Memory B cell (primary cell): Measurements from ENCODE around the gene DUOX2.
"Not testable (repeated sequence)": the region's sequence is repeated elsewhere in the genome, so short reads cannot be mapped to it uniquely, and the experiment has no call there.

Experiments
- ATAC-seq: fragments of 150-1000 bp; cut with Tn5 transposase; 2 replicates; pipeline ENCODE4 v1.10.0; 2021; ENCODE audit warnings: low read depth, mild to moderate bottlenecking, moderate library complexity
- DNase-seq, 2 donors: peaks; one replicate each; pipeline ENCODE4 v3.0.0; 2022; ENCODE audit warnings: low spot score in 2 of 2
- H3K27ac Mint-ChIP-seq: one replicate; pipeline ENCODE4 v1.8.0; 2022; ENCODE audit warnings: mild to moderate bottlenecking, moderate library complexity, mixed read lengths
- H3K27me3 Mint-ChIP-seq: one replicate; pipeline ENCODE4 v1.8.0; 2022; ENCODE audit warnings: mixed read lengths
- H3K36me3 Mint-ChIP-seq: one replicate; pipeline ENCODE4 v1.8.0; 2022; ENCODE audit warnings: mild to moderate bottlenecking, mixed read lengths
- H3K4me1 Mint-ChIP-seq: one replicate; pipeline ENCODE4 v1.8.0; 2022; ENCODE audit warnings: mixed read lengths
- H3K4me3 Mint-ChIP-seq: one replicate; pipeline ENCODE4 v1.8.0; 2022; ENCODE audit warnings: mild to moderate bottlenecking, moderate library complexity, mixed read lengths
- H3K9me3 Mint-ChIP-seq: one replicate; pipeline ENCODE4 v1.8.0; 2022; ENCODE audit warnings: mixed read lengths

The DUOX2 gene

GRCh38 chr15:45107941-45108630 is 5.9 kb downstream of the DUOX2 start:
- peaks cover 10% of the 10 kb centered on the region for H3K4me1 Mint-ChIP-seq
- H3K4me3 Mint-ChIP-seq, result no peak overlapping the region
- H3K27ac Mint-ChIP-seq, result no peak overlapping the region
- DNase-seq (no peak), ATAC-seq (no peak)
- no peaks in the 10 kb centered on the region for H3K36me3 Mint-ChIP-seq
- no peaks in the 10 kb centered on the region for H3K9me3 Mint-ChIP-seq
- H3K27me3 Mint-ChIP-seq, result peaks cover 21% of the 10 kb centered on the region

DNA sequence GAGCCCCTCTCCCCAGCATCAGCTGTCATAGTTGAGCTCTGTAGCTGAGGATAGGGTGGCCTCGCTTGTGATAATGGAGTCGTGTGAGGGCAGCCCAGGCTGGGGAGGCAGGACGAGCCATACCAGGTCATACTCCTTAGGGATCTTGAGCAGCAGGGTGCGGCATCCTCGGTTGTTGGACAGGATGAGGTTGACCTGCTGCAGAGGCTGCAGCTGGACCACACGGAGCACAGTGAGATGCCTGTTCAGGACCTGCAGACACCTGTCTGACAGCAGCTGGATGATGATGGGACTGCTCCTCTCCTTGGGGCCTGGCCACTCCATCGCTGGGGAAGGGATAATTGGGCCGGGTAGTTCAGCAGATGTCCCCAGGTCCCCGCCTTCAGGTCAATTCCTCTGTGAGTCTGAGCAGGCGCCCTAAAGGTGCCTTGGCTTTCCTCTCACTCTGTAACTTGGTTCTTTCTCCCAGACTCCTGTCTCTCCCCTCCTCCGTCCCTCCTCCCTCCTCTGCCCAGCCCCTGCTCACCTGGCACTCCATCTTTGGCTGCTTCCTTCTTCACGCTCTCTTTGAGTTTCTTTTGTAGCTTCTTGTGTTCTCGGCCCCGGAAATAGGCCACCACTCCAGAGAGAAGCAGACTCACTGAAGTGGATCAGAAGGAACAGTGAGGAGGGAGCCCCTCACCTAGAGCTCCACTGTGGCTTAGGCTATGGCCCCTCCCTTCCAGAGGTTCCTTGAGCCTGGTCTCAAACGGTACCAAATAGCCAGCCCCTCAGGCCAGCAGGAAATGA is 7.8 kb downstream of the DUOX2 start:
- DNase-seq (no peak), ATAC-seq (no peak)
- Mint-ChIP-seq H3K4me1 (no peaks in the 10 kb centered on the region), H3K4me3 (no peak overlapping the region), H3K27me3 (peaks cover 15% of the 10 kb centered on the region), H3K27ac (no peak overlapping the region), H3K9me3 (no peaks in the 10 kb centered on the region), H3K36me3 (no peaks in the 10 kb centered on the region)

DNA sequence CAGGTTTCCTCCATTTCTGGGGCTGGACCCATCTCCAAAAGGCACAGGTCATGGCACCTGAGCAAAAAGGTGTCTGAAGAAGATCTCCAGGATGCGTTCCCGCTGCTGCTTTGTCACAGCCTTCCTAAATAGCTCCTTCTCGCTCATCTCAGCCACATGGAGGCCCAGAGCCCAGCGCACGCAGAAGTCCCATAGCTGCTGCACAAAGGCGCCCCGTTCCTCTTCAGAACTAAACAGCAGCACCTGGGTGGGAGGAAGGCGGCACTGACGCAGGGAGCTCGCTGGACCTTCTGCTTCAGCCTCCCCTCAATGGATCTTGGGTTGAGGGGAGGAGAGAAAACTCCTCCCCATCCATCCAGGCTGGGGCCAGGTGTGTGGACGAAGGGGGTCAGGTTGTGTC is 8.4 kb downstream of the DUOX2 start:
- DNase-seq (no peak), ATAC-seq (no peak)
- Mint-ChIP-seq H3K4me3 (no peak overlapping the region), H3K36me3 (no peaks in the 10 kb centered on the region), H3K27ac (no peak overlapping the region), H3K4me1 (no peaks in the 10 kb centered on the region), H3K27me3 (peaks cover 15% of the 10 kb centered on the region), H3K9me3 (no peaks in the 10 kb centered on the region)

GRCh38 chr15:45104170-45104569 is 9.8 kb downstream of the DUOX2 start:
- not testable (repeated sequence) for H3K4me3 Mint-ChIP-seq, H3K4me1 Mint-ChIP-seq, H3K36me3 Mint-ChIP-seq, DNase-seq, H3K9me3 Mint-ChIP-seq, ATAC-seq, H3K27ac Mint-ChIP-seq
- H3K27me3 Mint-ChIP-seq, result peaks cover 11% of the 10 kb centered on the region

DNA sequence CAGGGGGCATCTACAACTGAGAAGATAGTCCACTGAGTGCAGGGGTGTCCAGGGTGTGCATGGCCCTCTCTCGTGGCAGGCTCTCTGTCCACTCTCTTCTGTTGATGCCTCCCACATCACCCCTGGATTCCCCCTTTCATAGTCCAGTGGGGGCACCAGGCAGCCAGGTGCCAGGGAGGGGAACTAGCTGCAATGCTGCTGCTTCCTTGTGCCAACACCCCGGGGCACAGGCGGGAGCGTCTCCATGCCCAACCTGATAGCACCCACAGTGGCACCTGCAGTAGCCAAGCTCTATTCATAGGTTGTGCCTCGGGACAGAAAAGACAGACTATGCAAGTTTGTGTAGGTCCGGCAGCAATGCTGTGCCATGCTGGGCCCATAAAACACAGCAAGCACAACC is 11.7 kb downstream of the DUOX2 start:
- ATAC-seq, result no peak
- Mint-ChIP-seq H3K4me3 (no peak overlapping the region), H3K4me1 (no peaks in the 10 kb centered on the region), H3K9me3 (no peaks in the 10 kb centered on the region), H3K27ac (no peak overlapping the region), H3K27me3 (peaks cover 11% of the 10 kb centered on the region), H3K36me3 (no peaks in the 10 kb centered on the region)
- DNase-seq, result no peak

DNA sequence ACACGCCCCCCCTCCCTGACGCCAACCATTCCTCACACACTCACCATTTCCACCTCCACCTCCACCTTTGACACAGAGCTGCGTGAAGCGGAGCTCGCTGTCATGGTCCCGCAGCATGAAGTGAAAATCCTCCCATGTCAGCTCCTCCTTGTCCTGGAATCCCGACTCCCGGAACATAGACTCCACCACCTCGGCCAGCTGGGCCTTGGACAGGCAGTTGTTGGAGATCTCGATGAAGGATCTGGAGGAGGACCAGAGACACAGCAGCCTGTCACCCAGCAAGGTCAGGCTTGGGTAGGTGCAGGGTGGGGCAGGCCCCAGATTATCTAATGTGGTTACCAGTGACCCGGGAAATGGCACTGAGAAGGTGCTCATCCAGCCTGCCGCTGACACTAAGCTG is 12.2 kb downstream of the DUOX2 start:
- no peaks in the 10 kb centered on the region for H3K36me3 Mint-ChIP-seq
- no peak overlapping the region for H3K27ac Mint-ChIP-seq
- H3K4me1 Mint-ChIP-seq, result no peaks in the 10 kb centered on the region
- DNase-seq, result no peak
- ATAC-seq, result no peak
- peaks cover 11% of the 10 kb centered on the region for H3K27me3 Mint-ChIP-seq
- no peaks in the 10 kb centered on the region for H3K9me3 Mint-ChIP-seq
- no peak overlapping the region for H3K4me3 Mint-ChIP-seq

DNA sequence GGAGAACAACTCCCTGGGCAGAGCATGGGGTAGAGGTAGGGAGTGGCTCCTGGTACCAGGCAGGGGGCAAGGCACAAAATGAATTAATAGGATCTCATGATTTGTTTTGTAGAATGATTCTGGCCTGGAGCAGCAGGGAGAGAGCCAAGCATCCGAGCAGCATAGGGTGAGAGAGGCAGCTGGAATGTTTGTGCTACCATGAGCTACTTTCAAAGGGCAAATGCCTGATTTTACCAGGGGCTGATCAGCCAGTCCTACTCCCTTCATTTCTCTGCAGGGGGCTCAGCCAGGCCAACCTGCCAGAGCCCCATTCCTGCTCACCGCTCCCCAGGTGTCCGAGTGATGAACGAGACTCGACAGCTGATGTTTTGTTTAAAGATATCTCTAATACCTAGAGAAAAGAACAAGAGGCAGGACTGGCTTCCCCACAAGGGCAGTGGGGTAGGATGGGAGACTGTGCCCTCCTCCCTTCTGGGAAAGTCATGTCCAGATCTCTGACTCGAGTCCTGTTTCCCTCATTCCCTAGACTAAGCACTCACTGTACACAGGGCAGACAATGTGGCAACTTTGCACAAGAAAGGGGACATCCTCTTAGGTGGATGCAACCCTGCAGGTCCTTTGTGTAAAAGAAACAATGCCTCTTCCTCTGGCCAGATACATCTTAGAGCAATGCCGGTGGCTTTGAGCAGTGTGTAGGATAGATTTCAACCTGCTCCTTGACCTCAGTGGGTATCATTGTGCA is 12.9 kb downstream of the DUOX2 start:
- Mint-ChIP-seq H3K27me3 (peaks cover 8% of the 10 kb centered on the region), H3K9me3 (no peaks in the 10 kb centered on the region), H3K4me1 (no peaks in the 10 kb centered on the region), H3K4me3 (no peak overlapping the region), H3K36me3 (no peaks in the 10 kb centered on the region), H3K27ac (no peak overlapping the region)
- no peak for ATAC-seq
- no peak for DNase-seq

- ATAC-seq (no peak), DNase-seq (no peak)
- H3K4me1 Mint-ChIP-seq, result no peaks in the 10 kb centered on the region
- no peaks in the 10 kb centered on the region for H3K9me3 Mint-ChIP-seq
- no peak overlapping the region for H3K27ac Mint-ChIP-seq
- peaks cover 8% of the 10 kb centered on the region for H3K27me3 Mint-ChIP-seq
- no peak overlapping the region for H3K4me3 Mint-ChIP-seq
- H3K36me3 Mint-ChIP-seq, result no peaks in the 10 kb centered on the region
These were observed 14.3 kb downstream of the DUOX2 start for GRCh38 chr15:45099549-45100165.

- H3K36me3 Mint-ChIP-seq, result no peaks in the 10 kb centered on the region
- H3K4me3 Mint-ChIP-seq, result no peak overlapping the region
- no peaks in the 10 kb centered on the region for H3K9me3 Mint-ChIP-seq
- no peaks in the 10 kb centered on the region for H3K4me1 Mint-ChIP-seq
- DNase-seq (no peak), ATAC-seq (no peak)
- peaks cover 5% of the 10 kb centered on the region for H3K27me3 Mint-ChIP-seq
- no peak overlapping the region for H3K27ac Mint-ChIP-seq
These were observed 16.5 kb downstream of the DUOX2 start for GRCh38 chr15:45097466-45097865.

GRCh38 chr15:45095661-45096060 is 18.3 kb downstream of the DUOX2 start:
- peaks cover 10% of the 10 kb centered on the region for H3K27me3 Mint-ChIP-seq
- no peak overlapping the region for H3K4me3 Mint-ChIP-seq
- DNase-seq, result no peak
- H3K36me3 Mint-ChIP-seq, result peaks cover 1% of the 10 kb centered on the region
- H3K4me1 Mint-ChIP-seq, result no peaks in the 10 kb centered on the region
- no peaks in the 10 kb centered on the region for H3K9me3 Mint-ChIP-seq
- ATAC-seq, result no peak
- H3K27ac Mint-ChIP-seq, result no peak overlapping the region

DNA sequence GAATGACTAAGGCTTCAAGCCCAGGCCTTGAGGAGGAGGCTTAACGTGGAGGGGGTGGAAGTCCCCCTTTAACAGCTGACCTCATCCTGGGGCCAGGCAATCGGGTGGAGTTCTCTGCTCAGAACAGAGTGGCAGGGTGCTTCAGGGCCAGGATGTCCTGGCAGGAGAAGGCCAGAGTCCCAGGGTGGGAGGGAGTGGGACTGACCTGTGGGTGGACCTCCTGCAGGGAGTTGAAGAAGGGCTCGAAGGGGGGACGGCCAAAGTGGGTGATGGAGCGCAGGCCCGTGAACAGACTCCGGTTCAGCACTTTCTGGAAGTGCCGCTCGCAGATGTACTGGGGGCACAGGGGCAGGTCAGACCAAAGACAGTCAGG is 19.6 kb downstream of the DUOX2 start:
- DNase-seq, result no peak
- Mint-ChIP-seq H3K4me3 (no peak overlapping the region), H3K4me1 (no peaks in the 10 kb centered on the region), H3K36me3 (peaks cover 1% of the 10 kb centered on the region), H3K9me3 (no peaks in the 10 kb centered on the region), H3K27me3 (peaks cover 12% of the 10 kb centered on the region), H3K27ac (no peak overlapping the region)
- no peak for ATAC-seq

GRCh38 chr15:45093622-45094357 is 20.2 kb downstream of the DUOX2 start:
- DNase-seq (no peak), ATAC-seq (no peak)
- Mint-ChIP-seq H3K27me3 (peaks cover 13% of the 10 kb centered on the region), H3K9me3 (no peaks in the 10 kb centered on the region), H3K4me1 (no peaks in the 10 kb centered on the region), H3K36me3 (peaks cover 1% of the 10 kb centered on the region), H3K27ac (no peak overlapping the region), H3K4me3 (no peak overlapping the region)

DNA sequence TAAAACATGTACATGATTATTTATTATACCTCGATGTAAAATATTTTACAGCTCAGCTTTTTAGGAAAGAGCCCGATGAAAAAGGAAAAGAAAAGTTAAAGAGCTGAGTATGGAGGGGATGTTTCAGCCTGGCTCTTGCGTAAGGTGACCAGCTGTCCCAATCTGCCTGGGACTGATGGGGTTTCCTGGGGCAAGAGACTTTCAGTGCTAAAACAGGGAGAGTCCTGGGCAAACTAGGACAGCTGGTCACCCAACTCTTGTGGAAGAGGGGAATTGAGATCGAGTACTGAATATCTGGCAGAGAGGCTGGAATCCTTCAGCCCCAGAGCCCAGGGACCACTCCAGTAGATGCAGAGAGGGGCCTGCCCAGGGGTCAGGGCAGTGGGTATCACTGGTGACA is 21.0 kb downstream of the DUOX2 start:
- Mint-ChIP-seq H3K4me3 (no peak overlapping the region), H3K4me1 (no peaks in the 10 kb centered on the region), H3K9me3 (no peaks in the 10 kb centered on the region), H3K27me3 (peaks cover 13% of the 10 kb centered on the region), H3K27ac (no peak overlapping the region), H3K36me3 (peaks cover 1% of the 10 kb centered on the region)
- ATAC-seq (no peak), DNase-seq (no peak)
